Stimulated activated naive B cell treated with anti-CD40 and anti-IgM and Interleukin-4, amounts not matched to agents 10 μg/mL and 1 μg/mL and 100 μg/mL, for 72 hours (primary cell): Measurements from ENCODE around the gene CSNK2B.

Experiments used
- ATAC-seq, 2 donors: fragments of 150-1000 bp; cut with Tn5 transposase; replicated peaks; 2 replicates each; pipeline ENCODE4 v1.10.0; 2021; ENCODE audit warnings: moderate library complexity in 1 of 2
- DNase-seq: peaks from one replicate; pipeline ENCODE4 v3.0.0; 2021
- H3K27ac Mint-ChIP-seq: one replicate; pipeline ENCODE4 v1.8.0; 2022; ENCODE audit warnings: mild to moderate bottlenecking, mixed read lengths
- H3K27me3 Mint-ChIP-seq, 2 donors: one replicate each; pipeline ENCODE4 v1.8.0; 2022; ENCODE audit warnings: mixed read lengths in 2 of 2
- H3K36me3 Mint-ChIP-seq, 2 donors: one replicate each; pipeline ENCODE4 v1.8.0; 2022; ENCODE audit warnings: mixed read lengths in 2 of 2, mild to moderate bottlenecking in 1 of 2
- H3K4me1 Mint-ChIP-seq, 2 donors: one replicate each; pipeline ENCODE4 v1.8.0; 2022; ENCODE audit warnings: mixed read lengths in 2 of 2, mild to moderate bottlenecking in 1 of 2
- H3K4me3 Mint-ChIP-seq, 2 donors: one replicate each; pipeline ENCODE4 v1.8.0; 2022; ENCODE audit warnings: mild to moderate bottlenecking in 2 of 2, mixed read lengths in 2 of 2, moderate library complexity in 1 of 2
- H3K9me3 Mint-ChIP-seq, 2 donors: one replicate each; pipeline ENCODE4 v1.8.0; 2022; ENCODE audit warnings: mixed read lengths in 2 of 2, mild to moderate bottlenecking in 1 of 2

CSNK2B gene

GRCh38 chr6:31681135-31681671 lies 15.3 kb downstream of the CSNK2B start:
- Mint-ChIP-seq H3K27ac (peak overlapping the region; percentile 43), H3K4me3 (peak overlapping the region; percentile 74 to 83)

GRCh38 chr6:31683591-31683990 lies 17.7 kb downstream of the CSNK2B start:
- peaks cover 18 to 21% of the 10 kb centered on the region in 2 donors for H3K4me1 Mint-ChIP-seq
- no peaks in the 10 kb centered on the region for H3K27me3 Mint-ChIP-seq
- H3K27ac Mint-ChIP-seq = peak overlapping the region; percentile 47
- no peaks in the 10 kb centered on the region for H3K9me3 Mint-ChIP-seq
- peaks cover 32 to 35% of the 10 kb centered on the region in 2 donors for H3K36me3 Mint-ChIP-seq
- ATAC-seq = no peak
- no peak overlapping the region for H3K4me3 Mint-ChIP-seq
- no peak for DNase-seq

More at GRCh38 chr6:31681135-31681671, 15.3 kb downstream of the CSNK2B start:
- no peaks in the 10 kb centered on the region for H3K27me3 Mint-ChIP-seq
- H3K4me1 Mint-ChIP-seq = peaks cover 25 to 30% of the 10 kb centered on the region in 2 donors
- H3K36me3 Mint-ChIP-seq = peaks cover 18 to 19% of the 10 kb centered on the region in 2 donors
- no peaks in the 10 kb centered on the region for H3K9me3 Mint-ChIP-seq
- peak; percentile 41 to 63 for ATAC-seq
- DNase-seq = no peak

GRCh38 chr6:31686483-31686882 lies 20.6 kb downstream of the CSNK2B start:
- ATAC-seq (no peak), DNase-seq (no peak)
- H3K9me3 Mint-ChIP-seq = no peaks in the 10 kb centered on the region
- H3K4me3 Mint-ChIP-seq = no peak overlapping the region
- H3K27ac Mint-ChIP-seq = no peak overlapping the region
- H3K4me1 Mint-ChIP-seq = peaks cover 24 to 32% of the 10 kb centered on the region in 2 donors
- no peaks in the 10 kb centered on the region for H3K27me3 Mint-ChIP-seq
- H3K36me3 Mint-ChIP-seq = peaks cover 53 to 59% of the 10 kb centered on the region in 2 donors

- Mint-ChIP-seq H3K4me1 (peaks cover 22 to 29% of the 10 kb centered on the region in 2 donors), H3K27me3 (no peaks in the 10 kb centered on the region), H3K36me3 (peaks cover 53 to 63% of the 10 kb centered on the region in 2 donors), H3K9me3 (no peaks in the 10 kb centered on the region), H3K4me3 (no peak overlapping the region), H3K27ac (peak overlapping the region; percentile 65)
- DNase-seq = no peak
- no peak for ATAC-seq
Observed at GRCh38 chr6:31687321-31687720, 21.4 kb downstream of the CSNK2B start.

- DNase-seq = no peak
- no peak overlapping the region for H3K4me3 Mint-ChIP-seq
- ATAC-seq = no peak
- no peaks in the 10 kb centered on the region for H3K9me3 Mint-ChIP-seq
- peaks cover 56 to 67% of the 10 kb centered on the region in 2 donors for H3K36me3 Mint-ChIP-seq
- H3K27ac Mint-ChIP-seq = no peak overlapping the region
- no peaks in the 10 kb centered on the region for H3K27me3 Mint-ChIP-seq
- H3K4me1 Mint-ChIP-seq = peaks cover 21 to 26% of the 10 kb centered on the region in 2 donors
Observed at GRCh38 chr6:31687860-31688693, 22.2 kb downstream of the CSNK2B start.

- H3K27me3 Mint-ChIP-seq = no peaks in the 10 kb centered on the region
- peak overlapping the region; percentile 78 for H3K27ac Mint-ChIP-seq
- peak overlapping the region in 1 of 2 donors; percentile 8 for H3K4me3 Mint-ChIP-seq
- H3K36me3 Mint-ChIP-seq = peaks cover 56 to 67% of the 10 kb centered on the region in 2 donors
- ATAC-seq = no peak
- no peak for DNase-seq
- H3K9me3 Mint-ChIP-seq = no peaks in the 10 kb centered on the region
- H3K4me1 Mint-ChIP-seq = peaks cover 18 to 23% of the 10 kb centered on the region in 2 donors
Observed at GRCh38 chr6:31689249-31690110, 23.6 kb downstream of the CSNK2B start.

- ATAC-seq (peak in 1 of 2 donors; percentile 68), DNase-seq (no peak)
- Mint-ChIP-seq H3K36me3 (peaks cover 52 to 66% of the 10 kb centered on the region in 2 donors), H3K4me3 (peak overlapping the region in 1 of 2 donors; percentile 8), H3K27ac (peak overlapping the region; percentile 78), H3K9me3 (no peaks in the 10 kb centered on the region), H3K4me1 (peaks cover 18 to 23% of the 10 kb centered on the region in 2 donors), H3K27me3 (no peaks in the 10 kb centered on the region)
Observed at GRCh38 chr6:31690231-31691077, 24.6 kb downstream of the CSNK2B start.

- Mint-ChIP-seq H3K36me3 (peaks cover 47 to 60% of the 10 kb centered on the region in 2 donors), H3K4me3 (no peak overlapping the region), H3K4me1 (peaks cover 18 to 23% of the 10 kb centered on the region in 2 donors), H3K27me3 (no peaks in the 10 kb centered on the region), H3K9me3 (no peaks in the 10 kb centered on the region), H3K27ac (peak overlapping the region; percentile 77)
- DNase-seq (no peak), ATAC-seq (no peak)
Observed at GRCh38 chr6:31691078-31691463, 25.2 kb downstream of the CSNK2B start.

- H3K4me1 Mint-ChIP-seq = peaks cover 18 to 23% of the 10 kb centered on the region in 2 donors
Observed at GRCh38 chr6:31691564-31692108, 25.8 kb downstream of the CSNK2B start.

GRCh38 chr6:31692353-31692752 lies 26.5 kb downstream of the CSNK2B start:
- H3K27ac Mint-ChIP-seq = no peak overlapping the region
- no peaks in the 10 kb centered on the region for H3K27me3 Mint-ChIP-seq
- ATAC-seq (no peak), DNase-seq (no peak)
- H3K9me3 Mint-ChIP-seq = no peaks in the 10 kb centered on the region
- no peak overlapping the region for H3K4me3 Mint-ChIP-seq
- H3K36me3 Mint-ChIP-seq = peaks cover 43 to 59% of the 10 kb centered on the region in 2 donors
- peaks cover 20 to 23% of the 10 kb centered on the region in 2 donors for H3K4me1 Mint-ChIP-seq

More at GRCh38 chr6:31691564-31692108, 25.8 kb downstream of the CSNK2B start:
- DNase-seq (no peak), ATAC-seq (no peak)
- H3K36me3 Mint-ChIP-seq = peaks cover 42 to 59% of the 10 kb centered on the region in 2 donors
- H3K4me3 Mint-ChIP-seq = no peak overlapping the region
- no peaks in the 10 kb centered on the region for H3K27me3 Mint-ChIP-seq
- no peaks in the 10 kb centered on the region for H3K9me3 Mint-ChIP-seq
- H3K27ac Mint-ChIP-seq = no peak overlapping the region

GRCh38 chr6:31692886-31693285 lies 27.0 kb downstream of the CSNK2B start:
- H3K9me3 Mint-ChIP-seq = no peaks in the 10 kb centered on the region
- H3K27me3 Mint-ChIP-seq = no peaks in the 10 kb centered on the region
- H3K27ac Mint-ChIP-seq = no peak overlapping the region
- peaks cover 41 to 59% of the 10 kb centered on the region in 2 donors for H3K36me3 Mint-ChIP-seq
- H3K4me3 Mint-ChIP-seq = no peak overlapping the region
- peaks cover 23 to 24% of the 10 kb centered on the region in 2 donors for H3K4me1 Mint-ChIP-seq
- ATAC-seq = no peak
- no peak for DNase-seq

- Mint-ChIP-seq H3K27me3 (no peaks in the 10 kb centered on the region), H3K9me3 (no peaks in the 10 kb centered on the region), H3K4me1 (peaks cover 23 to 24% of the 10 kb centered on the region in 2 donors), H3K36me3 (peaks cover 39 to 53% of the 10 kb centered on the region in 2 donors), H3K27ac (no peak overlapping the region), H3K4me3 (no peak overlapping the region)
- ATAC-seq (no peak), DNase-seq (no peak)
Observed at GRCh38 chr6:31693535-31693934, 27.7 kb downstream of the CSNK2B start.

GRCh38 chr6:31697555-31697954 lies 31.7 kb downstream of the CSNK2B start:
- no peak for ATAC-seq
- no peaks in the 10 kb centered on the region for H3K27me3 Mint-ChIP-seq
- peak overlapping the region; percentile 21 for H3K27ac Mint-ChIP-seq
- no peak for DNase-seq
- H3K9me3 Mint-ChIP-seq = no peaks in the 10 kb centered on the region
- H3K4me3 Mint-ChIP-seq = no peak overlapping the region
- H3K4me1 Mint-ChIP-seq = peaks cover 19% of the 10 kb centered on the region in 2 donors
- peaks cover 19 to 35% of the 10 kb centered on the region in 2 donors for H3K36me3 Mint-ChIP-seq
